NCI-H748 (cell line): Measurements from ENCODE around the gene BRD4.

Experiments
- DNase-seq: peaks from one replicate; lab custom pipeline; 2025; ENCODE audit not compliant: unreplicated experiment; lab: John Stamatoyannopoulos, UW

BRD4 gene

GRCh38 chr19:15316498-15316897, 15.8 kb downstream of the BRD4 start:
- DNase-seq, result no peak

GRCh38 chr19:15315101-15315500, 17.2 kb downstream of the BRD4 start:
- no peak for DNase-seq

GRCh38 chr19:15313649-15314279, 18.6 kb downstream of the BRD4 start:
- no peak for DNase-seq

GRCh38 chr19:15307169-15307568, 25.2 kb downstream of the BRD4 start:
- DNase-seq, result no peak

- DNase-seq, result no peak
Measured at GRCh38 chr19:15305582-15306334, 26.6 kb downstream of the BRD4 start.

- DNase-seq, result no peak
Measured at GRCh38 chr19:15304140-15304705, 28.1 kb downstream of the BRD4 start.

- no peak for DNase-seq
Measured at GRCh38 chr19:15303105-15303780, 29.1 kb downstream of the BRD4 start.

- no peak for DNase-seq
Measured at GRCh38 chr19:15300533-15301197, 31.7 kb downstream of the BRD4 start.

GRCh38 chr19:15299568-15300409, 32.5 kb downstream of the BRD4 start:
- DNase-seq, result no peak

GRCh38 chr19:15298847-15299567, 33.3 kb downstream of the BRD4 start:
- DNase-seq, result no peak

- peak; percentile 13 for DNase-seq
Measured at GRCh38 chr19:15297416-15298224, 34.7 kb downstream of the BRD4 start.

GRCh38 chr19:15296841-15297415, 35.4 kb downstream of the BRD4 start:
- no peak for DNase-seq

GRCh38 chr19:15296353-15296752, 36.0 kb downstream of the BRD4 start:
- DNase-seq, result no peak

- DNase-seq, result no peak
Measured at GRCh38 chr19:15294561-15294990, 37.8 kb downstream of the BRD4 start.

- DNase-seq, result no peak
Measured at GRCh38 chr19:15293781-15294491, 38.4 kb downstream of the BRD4 start.

- no peak for DNase-seq
Measured at GRCh38 chr19:15292847-15293582, 39.3 kb downstream of the BRD4 start.

- DNase-seq, result no peak
Measured at GRCh38 chr19:15292140-15292539, 40.2 kb downstream of the BRD4 start.
